Uterus (tissue), 2 donors: Measurements from ENCODE around the gene ADNP.

Experiments used
- POLR2A ChIP-seq, 2 donors: fragments of 450-650 bp; IDR thresholded peaks; one replicate each; pipeline ENCODE4 v1.6.1; 2016; ENCODE audit warnings: antibody characterized with exemption in 2 of 2, mild to moderate bottlenecking in 1 of 2, moderate library complexity in 1 of 2
- TF ChIP-seq, protein P1 (sequence below), 4 experiments: fragments of 200-600 bp in 2 of 4; fragments of 450-650 bp in 2 of 4; sonication (generic) in 2 of 4; IDR thresholded peaks; one replicate each; pipeline ENCODE4 v1.5.1; 2016 to 2019; ENCODE audit warnings: antibody characterized with exemption in 4 of 4, mild to moderate bottlenecking in 2 of 4, moderate library complexity in 1 of 4

DNA sequence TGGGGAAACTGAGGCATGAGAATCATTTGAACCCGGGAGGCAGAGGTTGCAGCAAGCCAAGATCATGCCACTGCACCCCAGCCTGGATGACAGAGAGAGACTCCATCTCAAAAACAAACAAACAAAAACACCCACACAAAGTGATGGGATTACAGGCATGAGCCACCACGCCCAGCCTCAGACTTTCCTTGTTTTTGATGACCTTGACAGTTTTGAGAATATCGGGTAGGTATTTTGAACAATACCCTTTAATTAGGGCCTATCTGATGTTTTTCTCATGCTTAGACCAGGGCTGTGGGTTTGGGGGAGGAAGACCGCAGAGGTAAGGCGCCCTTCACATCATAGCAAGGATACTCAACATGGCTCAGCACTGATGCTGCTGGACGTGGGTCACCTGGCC lies 63.4 kb downstream of the ADNP start:
- no peak for TF ChIP-seq POLR2A (IDR thresholded peaks at IDR 0.05)
- TF ChIP-seq, protein P1, sequence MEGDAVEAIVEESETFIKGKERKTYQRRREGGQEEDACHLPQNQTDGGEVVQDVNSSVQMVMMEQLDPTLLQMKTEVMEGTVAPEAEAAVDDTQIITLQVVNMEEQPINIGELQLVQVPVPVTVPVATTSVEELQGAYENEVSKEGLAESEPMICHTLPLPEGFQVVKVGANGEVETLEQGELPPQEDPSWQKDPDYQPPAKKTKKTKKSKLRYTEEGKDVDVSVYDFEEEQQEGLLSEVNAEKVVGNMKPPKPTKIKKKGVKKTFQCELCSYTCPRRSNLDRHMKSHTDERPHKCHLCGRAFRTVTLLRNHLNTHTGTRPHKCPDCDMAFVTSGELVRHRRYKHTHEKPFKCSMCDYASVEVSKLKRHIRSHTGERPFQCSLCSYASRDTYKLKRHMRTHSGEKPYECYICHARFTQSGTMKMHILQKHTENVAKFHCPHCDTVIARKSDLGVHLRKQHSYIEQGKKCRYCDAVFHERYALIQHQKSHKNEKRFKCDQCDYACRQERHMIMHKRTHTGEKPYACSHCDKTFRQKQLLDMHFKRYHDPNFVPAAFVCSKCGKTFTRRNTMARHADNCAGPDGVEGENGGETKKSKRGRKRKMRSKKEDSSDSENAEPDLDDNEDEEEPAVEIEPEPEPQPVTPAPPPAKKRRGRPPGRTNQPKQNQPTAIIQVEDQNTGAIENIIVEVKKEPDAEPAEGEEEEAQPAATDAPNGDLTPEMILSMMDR (IDR thresholded peaks at IDR 0.05): no peak
